Measurements from ENCODE around the gene TMTC2.

TMTC2 gene

DNA sequence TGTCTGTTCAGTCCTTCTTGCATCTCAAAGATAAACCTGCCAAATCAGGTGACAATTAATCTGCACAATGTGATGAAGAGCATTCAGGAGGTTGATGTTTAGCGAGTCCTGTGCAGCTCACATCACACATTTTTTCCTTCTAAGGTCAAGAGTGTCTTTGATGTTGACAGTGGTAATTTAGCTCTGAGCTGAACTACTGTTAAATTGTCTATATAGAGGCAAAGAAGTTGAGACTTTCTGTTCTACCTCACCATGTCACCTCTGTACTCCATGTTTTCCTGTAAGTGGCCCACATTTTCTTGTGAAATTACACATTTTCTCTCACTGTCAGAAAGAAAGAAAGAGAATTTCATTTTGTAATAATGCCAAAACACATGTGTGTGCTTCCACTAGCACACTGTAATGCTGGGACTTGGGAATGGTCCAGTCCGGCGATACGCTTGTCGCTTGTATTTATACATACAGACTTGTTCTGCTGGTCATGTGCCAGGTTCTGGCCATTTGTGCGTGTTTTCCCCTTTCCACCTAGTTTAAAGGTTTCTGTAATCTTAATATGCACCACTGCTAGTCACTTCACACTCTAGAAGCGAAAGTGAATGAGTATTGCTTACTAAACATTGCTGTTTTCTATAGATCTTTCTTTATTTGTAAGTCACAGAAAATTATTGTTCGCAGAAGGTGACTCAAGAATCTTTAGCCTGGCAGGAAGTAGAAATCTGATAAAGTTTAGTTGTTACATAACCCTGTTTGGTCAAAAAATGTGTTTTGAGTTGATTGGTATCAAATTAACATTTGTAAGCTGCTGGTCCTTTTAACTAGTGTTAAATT is 328.9 kb downstream of the TMTC2 start:
- no peak for DNase-seq (ENCODE audit: low spot score)

DNA sequence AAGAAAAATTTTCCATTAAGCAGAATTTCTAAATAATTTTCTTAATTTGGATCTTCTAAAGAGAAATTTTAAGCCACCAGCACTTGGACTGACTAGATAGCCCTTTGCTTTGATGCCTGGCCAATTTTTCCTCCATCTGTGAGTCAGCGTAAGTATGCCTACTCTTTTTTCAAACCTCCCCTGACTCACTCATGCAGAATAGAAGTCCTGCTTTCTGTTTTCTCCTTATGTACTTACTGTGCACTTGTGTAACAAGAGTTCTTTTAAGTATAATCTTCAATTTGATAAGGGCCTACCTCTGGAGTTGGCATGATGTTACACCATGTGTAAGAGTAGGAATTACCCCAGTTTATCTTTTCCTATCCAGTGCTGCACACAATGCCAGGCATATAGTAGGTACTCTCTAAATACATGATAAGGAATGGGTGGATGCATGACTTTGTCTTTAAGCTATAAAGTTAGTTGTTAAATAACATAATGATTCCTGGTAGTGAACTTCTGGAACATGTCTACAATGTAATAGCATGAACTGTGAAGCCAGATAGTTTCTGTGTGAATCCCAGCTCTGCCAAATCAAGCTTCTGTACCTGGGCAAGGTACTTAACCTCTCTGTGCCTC is 329.6 kb downstream of the TMTC2 start:
- DNase-seq (ENCODE audit: low spot score) = peak; percentile 55

DNA sequence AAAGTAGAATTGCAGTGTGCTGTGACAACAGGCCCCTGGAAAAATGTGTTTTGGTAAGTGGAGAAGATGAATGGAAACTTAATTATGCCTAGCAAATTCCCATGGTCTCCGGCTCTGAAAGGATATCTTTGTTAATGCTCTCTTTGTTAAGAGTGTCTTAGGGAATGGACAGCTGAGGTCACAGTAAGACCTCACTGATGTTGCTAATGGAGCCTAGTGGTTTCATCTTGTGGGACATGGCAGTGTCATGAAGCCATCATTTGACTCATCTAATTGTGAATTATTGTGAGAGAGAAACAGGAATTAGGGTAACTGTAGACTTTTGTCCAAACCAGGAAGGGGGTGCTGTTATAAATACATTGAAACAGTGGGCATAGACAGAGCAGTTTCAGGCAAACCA is 330.3 kb downstream of the TMTC2 start:
- DNase-seq (ENCODE audit: low spot score) = no peak

DNA sequence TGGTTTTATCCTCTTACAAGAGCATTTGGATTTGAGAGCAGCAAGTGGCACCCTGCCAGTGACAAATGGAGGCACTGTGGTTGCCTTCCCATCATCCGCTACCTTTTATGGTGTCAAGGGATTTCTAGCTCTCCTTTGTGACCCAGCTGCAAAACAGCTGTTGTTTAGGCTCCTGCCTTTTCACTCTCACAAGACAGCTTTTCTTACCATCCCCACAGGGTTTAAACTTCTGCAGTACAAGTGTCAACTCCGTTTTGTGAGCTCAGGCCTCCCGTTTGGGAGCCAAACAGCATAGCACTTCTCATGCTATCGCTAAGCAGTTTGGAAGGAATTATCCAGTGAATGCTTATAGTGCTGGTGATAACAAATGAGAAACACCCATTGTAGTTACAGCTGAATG is 331.4 kb downstream of the TMTC2 start:
- DNase-seq (ENCODE audit: low spot score) = no peak

GRCh38 chr12:83027021-83027723 is 340.5 kb downstream of the TMTC2 start:
- DNase-seq (ENCODE audit: low spot score) = no peak

DNA sequence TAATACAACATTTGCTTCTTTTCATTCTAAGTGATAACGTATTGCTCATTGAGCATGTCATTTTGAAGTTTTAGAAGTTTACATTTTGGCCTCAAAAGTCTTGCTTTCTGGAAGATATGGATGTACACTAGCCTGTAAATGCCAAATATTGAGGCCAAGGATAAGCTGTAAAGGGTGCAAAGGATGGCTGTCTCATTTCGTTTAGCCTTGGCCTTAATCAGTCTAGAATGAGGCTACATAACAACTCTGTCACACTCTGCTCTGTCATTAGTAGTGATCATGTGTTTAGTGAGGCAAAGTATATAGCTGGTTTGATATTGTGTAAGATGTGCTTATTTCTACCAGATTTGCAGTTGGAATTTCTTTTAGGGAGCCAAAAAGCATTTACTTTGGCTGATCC is 344.5 kb downstream of the TMTC2 start:
- DNase-seq (ENCODE audit: low spot score) = no peak

DNA sequence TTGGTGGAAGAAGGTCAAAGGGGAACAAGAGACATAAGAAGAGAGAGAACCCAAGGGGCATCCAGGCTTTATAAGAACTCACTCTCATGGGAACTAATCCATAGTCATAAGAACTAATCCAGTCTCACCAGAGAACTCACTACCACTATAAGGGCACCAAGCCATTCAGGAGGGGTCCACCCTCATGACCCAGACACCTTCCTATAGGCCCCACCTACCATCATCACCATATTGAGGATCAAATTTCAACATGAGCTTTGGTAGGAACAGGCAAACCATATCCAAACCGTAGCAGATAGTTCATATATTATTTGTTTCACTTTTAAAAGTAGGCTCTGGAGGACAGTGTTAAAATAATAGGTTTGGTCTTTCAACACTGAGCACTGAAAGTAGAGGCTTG is 350.1 kb downstream of the TMTC2 start:
- DNase-seq (ENCODE audit: low spot score) = no peak

DNA sequence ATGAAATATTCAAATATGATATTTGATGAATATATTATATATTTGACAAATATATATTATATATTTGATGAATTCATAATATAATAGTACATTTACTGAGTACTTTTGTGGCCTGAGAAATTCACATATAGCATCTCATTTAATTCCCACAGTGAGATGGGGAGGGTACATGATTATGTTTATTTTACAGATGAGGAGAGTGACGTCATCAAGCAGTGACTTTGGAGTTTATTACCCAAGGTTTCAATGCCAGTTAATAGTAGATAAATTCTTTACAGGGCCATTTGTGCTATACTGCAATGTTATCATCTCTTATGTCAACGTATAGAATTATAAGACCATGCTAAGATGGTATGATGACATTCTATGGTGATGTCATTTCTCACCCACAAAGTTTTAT is 352.7 kb downstream of the TMTC2 start:
- DNase-seq (ENCODE audit: low spot score) = no peak

DNA sequence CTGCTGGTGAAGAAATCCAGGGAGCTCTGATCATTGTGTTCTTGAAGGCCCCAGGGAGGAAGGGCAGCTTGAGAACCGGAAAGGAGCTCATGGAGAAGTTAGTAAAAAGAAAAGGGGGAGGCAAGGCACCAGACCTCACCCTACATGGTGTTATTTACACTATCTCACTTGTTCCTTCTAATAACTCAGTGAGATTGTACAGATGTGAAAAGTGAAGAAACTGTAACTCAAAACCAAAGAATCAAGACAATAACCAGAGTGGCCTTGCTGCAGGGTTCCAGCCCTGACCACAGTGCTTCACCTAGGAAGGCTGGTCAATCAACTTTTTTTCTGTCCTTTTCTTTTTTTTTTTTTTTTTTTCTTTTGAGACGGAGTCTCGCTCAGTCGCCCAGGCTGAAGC is 353.6 kb downstream of the TMTC2 start:
- DNase-seq (ENCODE audit: low spot score) = no peak

DNA sequence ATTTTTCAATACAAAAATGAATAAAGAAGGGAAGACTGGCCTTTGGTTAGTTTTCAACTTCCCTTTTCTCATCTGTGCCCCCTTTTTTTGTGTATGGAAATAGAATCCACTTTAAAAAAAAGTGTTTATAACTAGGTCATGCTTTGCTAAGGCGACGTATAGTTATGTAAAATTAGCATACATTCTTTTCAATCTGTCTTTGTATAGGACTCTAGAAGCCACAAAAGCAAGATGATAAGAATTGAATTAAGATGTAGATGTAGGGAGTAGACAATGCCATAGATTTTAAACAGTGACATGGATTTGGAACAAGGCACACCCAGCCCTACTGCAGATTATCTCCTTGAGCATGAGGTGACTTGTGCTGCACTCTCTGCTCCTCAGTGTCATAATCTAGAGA is 354.3 kb downstream of the TMTC2 start:
- DNase-seq (ENCODE audit: low spot score) = no peak

- DNase-seq (ENCODE audit: low spot score) = peak; percentile 8
These were observed 355.9 kb downstream of the TMTC2 start for GRCh38 chr12:83042441-83043200.

DNA sequence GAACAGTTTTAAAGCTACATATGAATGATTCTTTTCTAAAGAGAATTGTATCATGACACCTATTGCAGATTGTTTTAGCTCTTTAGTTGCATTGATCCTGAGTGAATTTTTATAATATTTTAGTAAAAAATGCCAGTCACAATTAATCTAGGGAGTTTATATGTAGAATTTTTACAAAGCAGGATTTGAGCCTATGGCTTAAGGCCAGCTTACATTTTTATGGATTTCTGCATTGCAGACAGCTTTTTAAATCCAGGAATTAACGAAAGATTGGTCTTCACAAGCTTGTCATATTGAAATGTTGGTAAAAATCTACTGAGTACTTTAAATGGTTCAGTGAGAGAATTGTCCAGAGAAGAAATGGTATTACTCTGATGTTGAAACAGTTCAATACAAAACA is 358.0 kb downstream of the TMTC2 start:
- no peak for DNase-seq (ENCODE audit: low spot score)

- no peak for DNase-seq (ENCODE audit: low spot score)
These were observed 359.3 kb downstream of the TMTC2 start for GRCh38 chr12:83046019-83046418.

DNA sequence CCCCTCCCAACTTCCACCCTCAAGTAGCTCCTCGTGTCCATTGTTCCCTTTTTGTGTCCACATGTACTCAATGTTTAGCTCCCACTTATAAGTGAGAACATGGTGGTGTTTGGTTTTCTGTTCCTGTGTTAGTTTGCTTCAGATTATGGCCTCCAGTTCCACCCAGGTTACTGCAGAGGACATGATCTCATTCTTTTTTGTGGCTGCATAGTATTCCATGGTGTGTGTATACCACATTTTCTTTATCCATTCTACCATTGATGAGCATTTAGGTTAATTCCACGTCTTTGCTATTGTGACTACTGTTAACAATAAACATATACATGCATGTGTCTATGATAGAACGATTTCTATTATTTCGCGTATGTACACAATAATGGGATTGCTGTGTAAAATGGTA is 362.6 kb downstream of the TMTC2 start:
- DNase-seq (ENCODE audit: low spot score) = no peak

- DNase-seq (ENCODE audit: low spot score) = no peak
These were observed 366.3 kb downstream of the TMTC2 start for GRCh38 chr12:83052890-83053541.

- DNase-seq (ENCODE audit: low spot score) = no peak
These were observed 370.7 kb downstream of the TMTC2 start for GRCh38 chr12:83057436-83057835.

- DNase-seq (ENCODE audit: low spot score) = no peak
These were observed 372.4 kb downstream of the TMTC2 start for GRCh38 chr12:83059107-83059506.

GRCh38 chr12:83065562-83065961 is 378.9 kb downstream of the TMTC2 start:
- DNase-seq (ENCODE audit: low spot score) = no peak

DNA sequence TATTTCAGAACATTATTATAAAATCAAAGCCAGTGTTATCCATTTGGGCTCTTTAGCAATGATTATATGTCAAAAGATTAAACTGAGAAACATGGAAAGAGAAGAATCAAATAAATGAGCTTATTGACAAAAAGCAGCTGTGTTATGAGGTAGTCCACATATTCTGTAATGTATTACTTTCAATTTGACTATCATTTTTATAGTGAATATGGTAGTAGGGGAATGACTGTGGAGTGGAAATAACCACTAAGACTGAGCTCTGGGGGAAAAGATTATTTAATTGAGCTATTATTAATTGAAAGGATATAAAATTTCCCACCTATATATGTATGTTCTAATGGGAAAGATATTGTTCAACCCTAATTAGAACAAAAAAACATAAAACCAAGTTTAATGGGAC is 381.3 kb downstream of the TMTC2 start:
- no peak for DNase-seq (ENCODE audit: low spot score)

DNA sequence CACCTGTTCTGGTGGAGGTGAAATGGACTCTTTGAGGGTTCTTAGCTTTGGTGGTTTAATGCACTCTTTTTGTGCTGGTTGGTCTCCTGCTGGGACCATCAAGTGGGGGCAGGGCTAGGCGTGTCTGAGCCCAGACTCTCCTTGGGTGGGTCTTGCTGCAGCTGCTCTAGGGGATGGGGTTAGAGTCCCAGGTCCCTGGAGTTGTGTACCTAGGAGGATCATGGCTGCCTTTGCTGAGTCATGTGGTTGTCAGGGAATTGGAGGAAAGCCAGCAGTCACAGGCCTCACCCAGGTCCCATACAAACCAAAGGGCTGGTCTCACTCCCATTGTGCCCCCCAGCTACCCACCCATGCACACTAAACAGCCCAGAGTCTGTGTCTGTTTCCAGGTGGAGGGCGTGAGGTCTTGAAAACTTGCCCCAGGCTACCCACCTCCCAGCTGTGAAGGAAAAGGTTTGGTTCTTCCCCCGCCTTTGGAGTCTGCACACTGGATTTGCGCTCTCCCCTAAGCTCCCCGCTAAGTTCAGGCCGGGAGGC is 387.7 kb downstream of the TMTC2 start:
- DNase-seq (ENCODE audit: low spot score) = no peak

- no peak for DNase-seq (ENCODE audit: low spot score)
These were observed 388.8 kb downstream of the TMTC2 start for GRCh38 chr12:83075471-83075870.

DNA sequence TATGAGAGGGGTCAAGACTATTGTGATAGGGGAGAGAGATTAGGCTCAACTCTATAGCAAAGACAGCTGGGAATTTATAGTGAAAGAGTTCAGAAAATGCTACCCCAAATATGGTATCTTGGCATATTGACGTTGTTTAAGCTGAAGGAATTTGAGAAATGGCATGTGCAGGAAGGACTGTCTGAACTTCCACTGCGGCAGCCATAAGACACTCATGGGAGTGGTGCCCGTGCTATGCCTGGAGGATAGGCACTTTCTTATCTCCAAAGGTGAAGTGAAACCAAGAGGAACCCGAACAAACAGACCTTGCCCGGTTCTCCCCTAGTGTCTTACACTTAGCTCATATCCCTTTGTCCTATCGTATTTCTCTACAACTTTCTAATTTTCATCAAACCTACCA is 390.3 kb downstream of the TMTC2 start:
- no peak for DNase-seq (ENCODE audit: low spot score)
